Fibroblast of lung (primary cell): Measurements from ENCODE around the gene FCF1. TPM values are rescaled to one million over a fixed set of nuclear protein-coding genes. Genes with fewer than 3 reads are reported as not detected.

Source experiments
- DNase-seq, 2 donors: peaks; one replicate each; pipeline versions ENCODE4 v3.0.0 to v3.0.0-alpha.2; 2010; ENCODE audit warnings: low read depth in 2 of 2
- H2AFZ ChIP-seq: 2 replicates; pipeline ENCODE4 v1.5.1; 2012; ENCODE audit warnings: low read length, control low read depth, inconsistent platforms
- H3K27ac ChIP-seq: 2 replicates; pipeline ENCODE4 v1.5.1; 2011; ENCODE audit warnings: low read length, control low read depth; ENCODE audit not compliant: insufficient read depth
- H3K27me3 ChIP-seq: 2 replicates; pipeline ENCODE4 v1.5.1; 2011; ENCODE audit warnings: mild to moderate bottlenecking, low read length; ENCODE audit not compliant: control insufficient read depth, insufficient read depth
- H3K36me3 ChIP-seq: 2 replicates; pipeline ENCODE4 v1.5.1; 2011; ENCODE audit warnings: low read length; ENCODE audit not compliant: control insufficient read depth, insufficient read depth
- H3K4me1 ChIP-seq: 2 replicates; pipeline ENCODE4 v1.5.1; 2011; ENCODE audit warnings: low read length; ENCODE audit not compliant: control insufficient read depth, insufficient read depth; ENCODE audit errors: extremely low read depth
- H3K4me2 ChIP-seq: 2 replicates; pipeline ENCODE4 v1.5.1; 2011; ENCODE audit warnings: low read length, control low read depth; ENCODE audit not compliant: insufficient read depth; ENCODE audit errors: extremely low read depth
- H3K4me3 ChIP-seq, 4 experiments: fragments of 200-600 bp in 1 of 4; sonication (generic) in 1 of 4; replicated peaks in 1 of 4; 2 replicates each; pipeline ENCODE4 v1.5.1; 2011 to 2016; ENCODE audit warnings: low read length in 4 of 4, low read depth in 3 of 4, mild to moderate bottlenecking in 3 of 4, control low read depth in 2 of 4, inconsistent platforms in 1 of 4, mixed read lengths in 1 of 4; ENCODE audit not compliant: insufficient read depth in 1 of 4; ENCODE audit errors: control extremely low read depth in 1 of 4
- H3K79me2 ChIP-seq: 2 replicates; pipeline ENCODE4 v1.5.1; 2012; ENCODE audit warnings: mild to moderate bottlenecking, low read length, inconsistent platforms; ENCODE audit not compliant: control insufficient read depth, insufficient read depth
- H3K9ac ChIP-seq: 2 replicates; pipeline ENCODE4 v1.5.1; 2011; ENCODE audit warnings: mild to moderate bottlenecking, low read length, control low read depth; ENCODE audit not compliant: insufficient read depth
- H3K9me3 ChIP-seq: 2 replicates; pipeline ENCODE4 v1.5.1; 2012; ENCODE audit warnings: low read depth, low read length; ENCODE audit not compliant: control insufficient read depth, insufficient read depth
- H4K20me1 ChIP-seq: 2 replicates; pipeline ENCODE4 v1.5.1; 2011; ENCODE audit warnings: low read length; ENCODE audit not compliant: control insufficient read depth, insufficient read depth; ENCODE audit errors: extremely low read depth
- EZH2 ChIP-seq: IDR thresholded peaks from 2 replicates; pipeline ENCODE4 v1.5.1; 2012; ENCODE audit warnings: low read length, control low read depth, mild to moderate bottlenecking; ENCODE audit errors: missing control alignments
- polyA plus RNA-seq, 2 donors: library from polyadenylated mRNA; depleted of rRNA in 1 of 2; stranded (reverse) in 1 of 2; unstranded in 1 of 2; fragments of >200 nt; gene quantifications; 2 replicates each; pipeline ENCODE4 v1.2.1, GENCODE V29; 2011 to 2012; ENCODE audit warnings: missing spikeins in 1 of 2
- total RNA-seq: library from RNA; depleted of rRNA; stranded (reverse); fragments of >200 nt; gene quantifications from 2 replicates; pipeline ENCODE4 v1.2.1, GENCODE V29; 2014
- TF ChIP-seq, protein P1 (sequence below), 2 donors: IDR thresholded peaks in 1 of 2; conservative IDR thresholded peaks in 1 of 2; 1 replicate in 1 of 2; 2 replicates in 1 of 2; pipeline ENCODE4 v1.5.1; 2011 to 2012; ENCODE audit warnings: low read length in 2 of 2, control low read depth in 1 of 2, inconsistent platforms in 1 of 2, low read depth in 1 of 2, mild to moderate bottlenecking in 1 of 2

Gene FCF1
- total and polyA plus RNA-seq, 2 donors (not counting 1 experiment from before 2014, with no cell fraction given): 29.2 to 67.2 TPM

DNA sequence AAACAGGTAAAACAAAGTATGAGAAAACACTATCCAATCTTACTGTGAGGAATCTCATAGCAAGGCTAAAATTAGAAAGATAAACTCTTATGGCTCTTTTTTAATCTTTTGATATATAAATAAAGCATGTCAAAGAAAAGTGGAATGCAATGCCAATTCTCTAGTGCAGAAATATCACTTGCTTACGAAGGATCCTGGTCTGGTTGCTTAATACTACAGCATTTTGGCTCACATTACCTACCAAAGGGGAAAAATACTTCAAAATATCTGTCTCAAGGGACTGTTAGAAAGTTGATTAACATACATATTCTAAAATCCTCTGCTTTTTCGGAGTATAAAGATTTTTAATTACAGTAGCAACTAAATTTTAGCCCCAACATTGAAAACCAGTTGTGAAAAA is 21.5 kb upstream of the FCF1 start:
- H3K9ac ChIP-seq: no peak overlapping the region
- H4K20me1 ChIP-seq: no peaks in the 10 kb centered on the region
- no peak overlapping the region for H3K4me3 ChIP-seq
- H3K27ac ChIP-seq: no peak overlapping the region
- no peak overlapping the region for H2AFZ ChIP-seq
- H3K9me3 ChIP-seq: no peaks in the 10 kb centered on the region
- H3K4me2 ChIP-seq: no peak overlapping the region
- no peak for TF ChIP-seq EZH2
- TF ChIP-seq, protein P1, sequence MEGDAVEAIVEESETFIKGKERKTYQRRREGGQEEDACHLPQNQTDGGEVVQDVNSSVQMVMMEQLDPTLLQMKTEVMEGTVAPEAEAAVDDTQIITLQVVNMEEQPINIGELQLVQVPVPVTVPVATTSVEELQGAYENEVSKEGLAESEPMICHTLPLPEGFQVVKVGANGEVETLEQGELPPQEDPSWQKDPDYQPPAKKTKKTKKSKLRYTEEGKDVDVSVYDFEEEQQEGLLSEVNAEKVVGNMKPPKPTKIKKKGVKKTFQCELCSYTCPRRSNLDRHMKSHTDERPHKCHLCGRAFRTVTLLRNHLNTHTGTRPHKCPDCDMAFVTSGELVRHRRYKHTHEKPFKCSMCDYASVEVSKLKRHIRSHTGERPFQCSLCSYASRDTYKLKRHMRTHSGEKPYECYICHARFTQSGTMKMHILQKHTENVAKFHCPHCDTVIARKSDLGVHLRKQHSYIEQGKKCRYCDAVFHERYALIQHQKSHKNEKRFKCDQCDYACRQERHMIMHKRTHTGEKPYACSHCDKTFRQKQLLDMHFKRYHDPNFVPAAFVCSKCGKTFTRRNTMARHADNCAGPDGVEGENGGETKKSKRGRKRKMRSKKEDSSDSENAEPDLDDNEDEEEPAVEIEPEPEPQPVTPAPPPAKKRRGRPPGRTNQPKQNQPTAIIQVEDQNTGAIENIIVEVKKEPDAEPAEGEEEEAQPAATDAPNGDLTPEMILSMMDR (conservative IDR thresholded peaks at IDR 0.05 in 1 of 2, IDR thresholded peaks at IDR 0.05 in 1 of 2; ENCODE audit: low read depth in 1 of 2, low read length in 2 of 2): no peak
- DNase-seq: no peak
- no peaks in the 10 kb centered on the region for H3K4me1 ChIP-seq
- H3K36me3 ChIP-seq: peaks cover 2% of the 10 kb centered on the region
- H3K27me3 ChIP-seq: no peaks in the 10 kb centered on the region
- peaks cover 27% of the 10 kb centered on the region for H3K79me2 ChIP-seq

DNA sequence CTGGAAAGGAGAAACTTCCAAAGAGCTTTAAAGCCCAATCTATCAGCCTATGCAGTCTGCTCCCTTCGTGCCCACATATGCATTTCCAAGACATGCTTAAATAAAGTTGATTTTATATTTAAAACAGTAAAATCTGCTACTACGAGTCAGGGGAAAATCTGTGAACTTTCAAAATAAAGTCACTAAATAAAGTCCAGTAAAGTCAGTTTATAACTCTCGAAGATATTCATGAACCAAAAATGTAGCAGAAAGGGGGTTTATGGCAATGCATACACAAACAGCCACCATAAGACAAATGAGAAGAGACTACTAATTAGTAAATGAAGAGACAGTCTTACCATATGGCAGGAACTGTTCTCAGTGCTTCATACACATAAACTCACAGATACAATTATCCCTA is 19.8 kb upstream of the FCF1 start:
- Histone ChIP-seq H3K4me1 (peaks cover 10% of the 10 kb centered on the region), H4K20me1 (no peaks in the 10 kb centered on the region), H3K9me3 (no peaks in the 10 kb centered on the region)

DNA sequence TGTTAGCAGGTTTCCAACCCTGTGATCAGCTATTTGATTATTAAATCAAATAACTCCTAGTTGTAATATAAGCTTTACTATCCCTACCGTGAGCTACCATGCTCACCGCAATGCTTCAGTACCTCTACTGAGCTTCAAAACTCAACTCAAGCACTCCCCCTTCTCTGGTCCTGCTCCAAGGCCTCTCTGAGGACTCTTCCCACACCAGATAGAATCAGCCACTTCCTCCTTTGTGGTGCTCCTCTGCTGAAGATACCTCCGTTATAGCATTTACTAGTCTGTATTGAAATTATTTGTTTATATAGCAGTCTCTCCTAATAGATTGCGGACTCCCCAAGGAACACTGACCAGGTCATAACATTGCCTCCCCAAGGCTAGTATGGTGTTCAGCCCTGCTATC is 17.5 kb upstream of the FCF1 start:
- Histone ChIP-seq H3K4me2 (no peak overlapping the region), H3K27ac (no peak overlapping the region), H3K27me3 (no peaks in the 10 kb centered on the region), H3K9ac (no peak overlapping the region), H4K20me1 (no peaks in the 10 kb centered on the region), H2AFZ (no peak overlapping the region), H3K4me1 (peaks cover 14% of the 10 kb centered on the region), H3K36me3 (peaks cover 3% of the 10 kb centered on the region), H3K9me3 (no peaks in the 10 kb centered on the region), H3K4me3 (no peak overlapping the region), H3K79me2 (peaks cover 45% of the 10 kb centered on the region)
- DNase-seq: no peak
- TF ChIP-seq, protein P1 (conservative IDR thresholded peaks at IDR 0.05 in 1 of 2, IDR thresholded peaks at IDR 0.05 in 1 of 2; ENCODE audit: low read depth in 1 of 2, low read length in 2 of 2): no peak
- TF ChIP-seq EZH2: no peak

More for the DNA sequence above, 19.8 kb upstream of the FCF1 start:
- Histone ChIP-seq H3K27ac (no peak overlapping the region), H3K27me3 (no peaks in the 10 kb centered on the region), H3K36me3 (peaks cover 2% of the 10 kb centered on the region), H3K4me3 (no peak overlapping the region), H3K9ac (no peak overlapping the region), H3K79me2 (peaks cover 31% of the 10 kb centered on the region), H2AFZ (no peak overlapping the region), H3K4me2 (no peak overlapping the region)
- TF ChIP-seq, protein P1 (conservative IDR thresholded peaks at IDR 0.05 in 1 of 2, IDR thresholded peaks at IDR 0.05 in 1 of 2; ENCODE audit: low read depth in 1 of 2, low read length in 2 of 2): no peak
- no peak for TF ChIP-seq EZH2
- DNase-seq: no peak
